ENCODE measurements around the gene C11orf16.
"Not testable (repeated sequence)": the region's sequence is repeated elsewhere in the genome, so short reads cannot be mapped to it uniquely, and the experiment has no call there.

C11orf16 gene

DNA sequence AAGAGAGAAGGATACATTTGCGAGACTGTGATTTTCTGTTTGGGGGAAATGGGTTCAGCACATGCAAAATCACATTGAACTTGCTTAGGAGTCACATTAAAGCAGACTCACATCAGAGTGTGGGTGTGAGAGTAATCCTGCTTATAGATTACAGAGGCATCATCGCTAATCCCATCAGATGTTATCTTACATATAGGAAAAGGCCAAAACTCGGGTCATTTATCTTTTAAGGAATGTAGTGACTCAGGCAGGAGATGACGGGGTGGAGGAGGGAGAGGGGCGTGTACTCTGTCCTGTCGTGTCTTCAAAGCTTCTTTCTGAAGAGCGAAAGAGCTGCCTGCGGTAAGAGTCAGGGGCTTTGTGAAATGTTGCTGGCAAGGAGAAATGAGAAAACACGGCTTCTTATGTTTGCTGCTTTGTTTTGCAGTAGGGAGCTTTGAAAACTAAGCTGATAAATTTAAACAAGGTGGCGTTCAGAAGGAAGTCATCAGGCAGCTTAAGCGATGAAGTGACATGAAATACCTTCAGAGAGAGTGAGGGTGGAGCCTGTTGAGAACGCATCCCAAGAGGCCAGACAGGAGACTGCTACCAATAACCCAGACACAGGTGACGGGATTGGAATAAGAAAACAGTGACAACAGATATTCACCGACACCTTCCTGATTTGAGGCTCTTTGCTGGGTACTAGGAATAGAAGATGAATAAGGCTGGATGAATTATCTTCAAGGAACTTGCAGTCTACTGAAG, 2.2 kb upstream of the C11orf16 start:
- DNase-seq: no peak

GRCh38 chr11:8933931-8934330, 1.2 kb upstream of the C11orf16 start:
- no peak for DNase-seq

DNA sequence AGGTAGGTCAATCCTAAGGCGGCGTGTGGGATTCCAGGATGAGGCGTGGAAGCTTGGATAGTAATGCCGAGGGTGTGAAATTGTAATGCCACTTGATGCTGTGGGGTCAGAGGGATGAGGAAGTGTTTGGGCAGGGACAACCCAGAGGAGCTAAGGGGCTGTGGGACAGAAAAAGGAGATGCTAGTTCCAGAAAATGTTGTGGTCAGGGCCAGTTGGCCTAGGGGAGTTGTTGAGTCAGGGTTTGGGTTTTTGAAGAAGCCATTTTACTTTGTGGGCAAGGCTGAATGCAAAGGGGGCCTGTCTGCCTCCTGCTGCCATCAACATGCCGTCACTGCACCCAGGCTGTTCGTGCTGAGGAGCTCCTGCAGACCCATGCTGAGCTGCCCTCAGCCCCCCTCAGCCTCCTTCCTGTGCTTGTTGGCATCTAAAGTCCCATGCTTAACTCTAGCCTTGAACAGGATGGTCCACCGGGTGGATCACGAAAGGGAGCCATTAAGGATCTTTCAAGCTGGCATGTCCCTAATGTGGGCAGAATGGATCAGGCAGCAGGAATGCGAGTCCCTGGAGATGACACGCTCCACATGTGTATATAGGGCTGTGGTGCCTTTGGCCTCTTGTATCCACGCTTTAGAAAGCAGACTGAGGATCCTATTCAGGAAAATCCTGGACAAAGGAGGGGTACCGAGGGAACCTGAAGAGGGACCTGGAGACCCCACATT, 2.1 kb downstream of the C11orf16 start:
- no peak for DNase-seq

- no peak for DNase-seq
Measured at GRCh38 chr11:8928981-8929615, 3.6 kb downstream of the C11orf16 start.

DNA sequence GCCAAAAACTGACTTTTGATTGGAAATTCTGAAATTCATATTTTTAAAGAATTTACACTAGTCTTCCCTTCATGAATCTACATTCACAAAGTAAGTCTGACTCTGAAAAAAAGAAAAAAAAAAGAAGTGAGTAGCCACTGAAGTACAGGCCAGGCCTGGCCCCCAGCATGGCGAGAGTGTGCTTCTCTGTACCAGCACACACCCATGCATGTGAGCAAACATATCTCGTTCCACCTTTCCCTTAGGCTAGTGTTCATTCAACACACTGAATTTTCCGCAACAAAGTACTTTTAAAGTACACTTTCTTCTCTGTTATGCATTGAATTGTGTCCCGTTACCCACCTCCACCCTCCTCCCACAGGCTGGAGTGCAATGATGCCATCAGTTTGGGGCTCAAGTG, 4.5 kb downstream of the C11orf16 start:
- no peak for DNase-seq

DNA sequence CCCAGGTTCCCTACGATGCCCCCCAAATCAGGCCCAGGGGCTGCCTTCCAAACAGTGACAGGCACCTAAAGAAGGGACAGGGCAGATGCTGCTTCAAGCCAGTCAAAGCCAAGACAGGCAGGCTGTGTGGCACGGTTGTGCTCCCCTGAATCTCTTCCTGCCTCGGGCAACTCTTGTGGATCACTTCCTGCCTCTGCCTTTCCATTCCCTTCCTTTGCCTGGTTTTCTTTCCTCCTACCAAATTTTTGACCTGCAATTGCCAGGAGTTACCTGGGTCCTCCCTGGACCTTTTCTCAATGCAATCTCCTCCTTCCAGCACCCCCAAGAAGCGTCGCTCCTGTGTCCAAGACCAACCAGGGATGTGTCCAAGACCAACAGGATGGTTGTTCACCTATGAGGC, 5.5 kb downstream of the C11orf16 start:
- no peak for DNase-seq

DNA sequence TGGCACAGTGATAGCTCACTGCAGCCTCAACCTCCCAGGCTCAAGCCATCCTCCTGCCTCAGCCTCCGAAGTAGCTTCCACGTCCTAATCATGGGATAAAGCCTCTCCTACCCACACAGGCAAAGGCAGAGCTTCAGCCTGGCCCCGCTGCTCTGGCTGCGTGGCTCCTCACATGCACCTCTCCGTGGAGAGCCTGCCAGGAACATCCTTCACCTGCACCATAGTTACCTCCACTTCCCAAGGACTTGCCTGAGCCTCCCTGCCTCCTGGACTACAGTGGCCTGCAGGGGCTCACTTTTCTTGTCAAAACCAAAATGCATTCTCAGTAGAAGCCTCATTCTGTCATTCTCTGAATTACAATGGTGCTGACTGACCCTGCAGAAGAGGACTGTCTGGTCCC, 6.5 kb downstream of the C11orf16 start:
- no peak for DNase-seq

- DNase-seq: no peak
Measured at GRCh38 chr11:8925711-8926110, 7.0 kb downstream of the C11orf16 start.

DNA sequence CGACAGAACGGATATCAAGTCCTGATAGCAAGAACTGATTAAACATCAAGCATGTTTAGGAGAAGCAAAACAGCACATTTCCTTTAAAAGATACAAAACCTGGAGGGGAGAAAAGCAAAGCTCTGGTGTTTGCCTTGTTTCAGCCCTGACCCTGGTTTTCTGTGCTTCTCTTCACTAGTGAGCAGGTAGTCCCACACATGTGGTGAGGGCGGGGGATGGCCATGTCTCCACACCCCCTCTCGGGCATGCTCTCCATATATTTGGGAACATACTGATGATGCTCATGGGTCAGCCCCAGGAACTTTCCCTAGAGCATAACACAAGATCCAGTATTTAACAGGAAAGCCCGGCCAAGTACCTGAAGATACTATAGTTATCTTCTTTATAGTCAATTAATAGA, 10.1 kb downstream of the C11orf16 start:
- DNase-seq: no peak

- peak; percentile 80 for DNase-seq
Measured at GRCh38 chr11:8917157-8917825, 15.5 kb downstream of the C11orf16 start.

GRCh38 chr11:8914661-8915018, 18.1 kb downstream of the C11orf16 start:
- DNase-seq: no peak

DNA sequence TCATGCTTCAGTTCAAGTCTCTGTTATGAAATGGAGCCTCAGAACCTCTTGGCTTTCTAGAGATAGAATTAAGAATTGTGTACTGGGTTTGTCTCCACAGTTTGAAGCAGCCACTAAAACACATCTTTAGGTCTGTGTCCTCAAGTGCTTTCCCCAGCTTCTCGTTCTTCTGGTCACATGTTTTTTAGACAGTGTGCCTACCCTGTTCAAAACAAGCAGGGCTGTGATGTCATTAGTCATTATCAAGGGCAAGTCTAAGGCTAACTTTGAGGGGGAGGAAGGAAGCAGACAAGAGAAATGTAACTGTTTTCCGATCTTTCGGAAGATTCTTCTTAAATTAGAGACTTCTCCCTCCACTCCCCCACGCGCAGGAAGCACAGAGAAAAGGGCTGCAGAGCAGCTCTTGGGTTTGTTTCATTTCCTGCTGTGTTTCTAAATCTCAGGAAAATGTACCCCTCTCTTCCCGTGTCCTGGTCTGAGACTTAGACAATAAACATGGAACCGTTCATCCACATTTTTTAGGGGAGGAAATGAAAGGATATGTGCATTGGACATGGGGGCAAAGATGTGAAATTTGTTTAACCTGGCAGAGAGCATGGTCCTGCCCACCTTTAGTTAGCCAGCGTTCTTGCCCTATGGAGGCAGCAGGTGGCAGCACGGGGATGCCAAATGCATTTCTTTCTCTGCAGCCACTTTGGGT, 18.6 kb downstream of the C11orf16 start:
- peak; percentile 53 for DNase-seq

DNA sequence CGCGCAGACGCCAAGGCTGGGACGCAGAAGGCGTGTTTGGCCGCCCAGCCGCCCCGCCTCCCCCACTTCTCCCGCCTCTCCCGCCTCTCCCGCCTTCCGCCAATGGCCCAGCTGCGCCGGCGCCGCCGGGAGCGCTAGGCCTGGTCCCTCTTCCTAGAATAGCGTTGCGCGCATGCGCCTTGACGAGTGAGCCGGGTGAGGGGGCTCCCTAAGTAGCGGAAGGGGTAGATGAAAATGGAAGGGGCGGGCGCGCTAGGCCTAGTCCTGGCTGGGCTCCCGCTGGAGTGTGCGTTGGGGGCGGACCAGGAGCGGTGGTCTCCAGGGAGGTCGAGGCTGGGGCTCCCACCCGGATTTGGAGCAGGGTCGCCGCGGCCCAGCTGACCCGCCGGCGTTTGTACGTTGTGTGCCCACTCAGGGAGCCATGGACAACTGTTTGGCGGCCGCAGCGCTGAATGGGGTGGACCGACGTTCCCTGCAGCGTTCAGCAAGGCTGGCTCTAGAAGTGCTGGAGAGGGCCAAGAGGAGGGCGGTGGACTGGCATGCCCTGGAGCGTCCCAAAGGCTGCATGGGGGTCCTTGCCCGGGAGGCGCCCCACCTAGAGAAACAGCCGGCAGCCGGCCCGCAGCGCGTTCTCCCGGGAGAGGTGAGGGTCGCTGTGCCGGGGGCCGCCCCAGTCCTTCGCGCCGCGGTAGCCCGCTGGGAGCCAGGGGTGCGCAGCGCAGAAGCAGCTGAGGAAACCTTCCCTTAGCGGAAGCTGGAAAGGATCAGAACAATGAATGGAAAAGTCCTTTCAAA, 21.5 kb downstream of the C11orf16 start, which contains the start of gene AKIP1:
AKIP1 (plus strand) TSS at position 161 of the 795 bp plus-strand sequence; CDS start at position 422, 261 bp downstream.
- DNase-seq: peak; percentile 99

DNA sequence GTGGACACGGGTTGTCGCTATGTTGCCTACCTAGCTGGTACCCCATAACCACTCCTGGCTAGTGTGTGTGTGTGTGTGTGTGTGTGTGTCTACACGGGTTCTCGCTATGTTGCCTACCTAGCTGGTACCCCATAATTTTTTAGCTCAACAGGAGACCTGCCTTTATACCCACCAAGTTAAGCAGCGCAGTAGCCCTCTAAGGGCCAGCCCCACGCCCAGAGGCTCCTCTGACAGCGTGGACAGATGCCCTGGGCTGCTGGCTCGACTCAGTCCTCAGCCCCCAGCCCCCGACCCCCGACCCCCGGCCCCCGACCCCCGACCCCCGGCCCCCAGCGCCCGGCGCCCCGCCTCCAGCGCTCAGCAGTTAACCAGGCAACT, 22.1 kb downstream of the C11orf16 start:
- DNase-seq: no peak

- no peak for DNase-seq
Measured at GRCh38 chr11:8908099-8908498, 24.6 kb downstream of the C11orf16 start.

DNA sequence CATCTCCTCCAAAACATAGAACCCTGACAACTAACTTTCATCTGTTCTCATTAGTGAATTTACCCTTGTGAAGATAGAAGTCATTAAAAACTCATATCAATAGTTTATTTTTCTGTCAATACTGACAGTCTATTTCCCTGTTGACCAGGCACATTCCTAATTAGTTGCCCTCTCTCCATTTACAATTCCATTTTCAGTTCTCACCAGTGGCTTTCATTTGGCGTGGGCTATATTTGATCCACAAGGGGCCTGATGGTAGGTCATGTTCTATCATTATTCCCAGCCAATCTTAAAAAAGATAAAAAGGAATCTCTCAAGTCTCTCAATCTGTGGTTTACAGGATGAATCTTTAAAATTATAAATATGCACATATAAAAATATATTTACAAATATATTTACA, 25.6 kb downstream of the C11orf16 start:
- DNase-seq: no peak

- DNase-seq: no peak
Measured at GRCh38 chr11:8905528-8906165, 27.1 kb downstream of the C11orf16 start.

- no peak for DNase-seq
Measured at GRCh38 chr11:8899119-8899753, 33.5 kb downstream of the C11orf16 start.

DNA sequence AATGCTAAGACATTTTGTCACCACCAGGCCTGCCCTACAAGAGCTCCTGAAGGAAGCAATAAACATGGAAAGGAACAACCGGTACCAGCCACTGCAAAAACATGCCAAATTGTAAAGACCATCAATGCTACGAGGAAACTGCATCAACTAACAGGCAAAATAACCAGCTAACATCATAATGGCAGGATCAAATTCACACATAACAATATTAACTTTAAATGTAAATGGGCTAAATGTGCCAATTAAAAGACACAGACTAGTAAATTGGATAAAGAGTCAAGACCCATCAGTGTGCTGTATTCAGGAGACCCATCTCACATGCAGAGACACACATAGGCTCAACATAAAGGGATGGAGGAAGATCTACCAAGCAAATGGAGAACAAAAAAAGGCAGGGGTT, 41.6 kb downstream of the C11orf16 start:
- DNase-seq: not testable (repeated sequence)

GRCh38 chr11:8886322-8886721, 46.4 kb downstream of the C11orf16 start:
- DNase-seq: no peak

- not testable (repeated sequence) for DNase-seq
Measured at GRCh38 chr11:8881585-8881984, 51.2 kb downstream of the C11orf16 start.

Data from left hindlimb (tissue), 1 donor.